Panc1 (cell line): ENCODE results near the gene HCRTR1.

Experiments used
- CTCF ChIP-seq: fragments of 450-650 bp; IDR thresholded peaks from 2 replicates; pipeline ENCODE4 v1.5.1; 2017; ENCODE audit warnings: mild to moderate bottlenecking
- POLR2AphosphoS5 ChIP-seq: IDR thresholded peaks from 2 replicates; pipeline ENCODE4 v1.6.1; 2012; ENCODE audit warnings: mild to moderate bottlenecking, low read depth, low read length, moderate library complexity
- REST ChIP-seq, 2 experiments: IDR thresholded peaks; 2 replicates each; pipeline ENCODE4 v1.6.1; 2011 to 2012; ENCODE audit warnings: low read depth in 2 of 2, control low read depth in 1 of 2, low read length in 1 of 2, mild to moderate bottlenecking in 1 of 2, moderate library complexity in 1 of 2; ENCODE audit not compliant: insufficient read depth in 1 of 2
- SIN3A ChIP-seq: IDR thresholded peaks from 2 replicates; pipeline ENCODE4 v1.6.1; 2012; ENCODE audit warnings: low read depth, mild to moderate bottlenecking, low read length, moderate library complexity, borderline replicate concordance; ENCODE audit not compliant: insufficient read depth
- TCF7L2 ChIP-seq: IDR thresholded peaks from 2 replicates; pipeline ENCODE4 v1.6.1; 2011; ENCODE audit warnings: mild to moderate bottlenecking, low read depth, low read length, inconsistent platforms

DNA sequence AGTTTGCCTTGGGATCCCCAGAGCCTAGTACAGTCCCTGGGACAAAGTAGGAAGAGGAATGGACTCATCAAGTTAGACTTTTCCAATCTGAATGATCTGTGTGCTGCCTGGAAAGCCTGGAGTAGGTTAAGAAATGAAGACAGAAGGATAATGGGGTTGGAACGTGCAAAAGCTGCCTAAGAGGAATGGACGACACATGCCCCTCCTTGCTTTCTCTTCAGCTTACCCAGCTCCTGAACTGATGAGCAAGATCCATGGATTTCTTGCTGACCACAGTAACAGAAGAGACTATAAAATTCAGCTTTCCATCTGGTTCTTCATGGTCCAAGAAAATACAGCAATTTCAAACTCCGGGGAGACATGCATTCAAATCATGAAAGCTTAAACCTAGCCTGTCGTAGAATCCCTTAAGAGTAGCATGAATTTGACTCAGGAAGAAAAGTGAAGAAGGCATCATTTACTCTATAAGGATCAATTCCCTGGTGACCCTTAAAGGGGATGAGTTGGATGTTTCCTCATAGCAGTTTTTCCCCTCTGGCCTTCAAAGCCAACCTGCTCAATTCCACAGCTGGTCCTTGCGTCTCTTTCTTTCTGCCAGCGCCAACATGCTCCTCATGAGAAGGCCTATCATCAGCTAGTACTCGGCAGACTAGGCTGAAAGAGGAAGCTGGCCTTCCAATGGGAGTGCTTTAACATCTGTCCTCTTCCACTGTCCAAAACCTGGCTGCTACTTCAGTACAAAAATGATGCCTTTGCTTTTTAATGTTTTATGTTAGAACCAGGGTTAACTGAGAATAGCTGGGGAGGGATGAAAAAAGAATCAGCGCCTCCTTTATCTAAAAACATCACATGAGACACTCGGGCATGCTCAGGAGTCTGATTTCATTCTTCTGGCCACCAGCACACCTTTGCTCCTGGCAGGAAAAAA, 32.9 kb downstream of the HCRTR1 start:
- TF ChIP-seq CTCF = no peak
- TF ChIP-seq SIN3A = no peak
- no peak for TF ChIP-seq POLR2AphosphoS5
- no peak for TF ChIP-seq REST (IDR thresholded peaks at IDR 0.05; ENCODE audit: insufficient read depth in 1 of 2, low read depth in 2 of 2, low read length in 1 of 2)
- TF ChIP-seq TCF7L2 = no peak
